ENCODE data around the gene TECPR2.

DNA sequence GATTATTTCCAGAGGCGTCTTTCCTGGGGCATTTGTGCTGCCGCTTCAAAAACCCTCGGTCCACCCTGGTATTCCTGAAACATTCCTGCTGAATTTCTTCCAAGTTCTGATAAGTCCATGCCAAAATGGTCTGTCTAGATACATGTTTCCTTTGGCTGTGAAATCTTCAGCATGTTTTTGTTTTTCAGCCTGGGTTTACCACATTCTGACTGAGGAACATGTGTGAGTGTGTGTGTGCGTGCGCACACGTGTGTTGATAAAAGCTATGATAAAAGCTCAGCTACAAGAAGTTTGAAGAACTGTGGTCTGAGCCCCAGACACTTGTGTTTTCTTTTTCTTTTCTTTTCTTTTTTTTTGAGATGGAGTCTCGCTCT lies 124.5 kb downstream of the TECPR2 start:
- TF ChIP-seq POLR2A (IDR thresholded peaks at IDR 0.05; ENCODE audit: low read length) (no peak), GATA1 (IDR thresholded peaks at IDR 0.05; ENCODE audit: low read depth, low read length) (no peak)

All from erythroblast (primary cell).